GM21825 (cell line): ENCODE data around the gene PMS1.
A peak's percentile ranks its signal among the peaks of the same experiment; 100 is the strongest.
"Not testable (repeated sequence)": the region's sequence is repeated elsewhere in the genome, so short reads cannot be mapped to it uniquely, and the experiment has no call there.

ENCODE experiments used
- ATAC-seq: cut with Tn5 transposase; IDR thresholded peaks from one replicate; pipeline ENCODE4 v1.9.1; 2021; ENCODE audit warnings: mild to moderate bottlenecking, moderate library complexity; ENCODE audit not compliant: unreplicated experiment

Gene PMS1

DNA sequence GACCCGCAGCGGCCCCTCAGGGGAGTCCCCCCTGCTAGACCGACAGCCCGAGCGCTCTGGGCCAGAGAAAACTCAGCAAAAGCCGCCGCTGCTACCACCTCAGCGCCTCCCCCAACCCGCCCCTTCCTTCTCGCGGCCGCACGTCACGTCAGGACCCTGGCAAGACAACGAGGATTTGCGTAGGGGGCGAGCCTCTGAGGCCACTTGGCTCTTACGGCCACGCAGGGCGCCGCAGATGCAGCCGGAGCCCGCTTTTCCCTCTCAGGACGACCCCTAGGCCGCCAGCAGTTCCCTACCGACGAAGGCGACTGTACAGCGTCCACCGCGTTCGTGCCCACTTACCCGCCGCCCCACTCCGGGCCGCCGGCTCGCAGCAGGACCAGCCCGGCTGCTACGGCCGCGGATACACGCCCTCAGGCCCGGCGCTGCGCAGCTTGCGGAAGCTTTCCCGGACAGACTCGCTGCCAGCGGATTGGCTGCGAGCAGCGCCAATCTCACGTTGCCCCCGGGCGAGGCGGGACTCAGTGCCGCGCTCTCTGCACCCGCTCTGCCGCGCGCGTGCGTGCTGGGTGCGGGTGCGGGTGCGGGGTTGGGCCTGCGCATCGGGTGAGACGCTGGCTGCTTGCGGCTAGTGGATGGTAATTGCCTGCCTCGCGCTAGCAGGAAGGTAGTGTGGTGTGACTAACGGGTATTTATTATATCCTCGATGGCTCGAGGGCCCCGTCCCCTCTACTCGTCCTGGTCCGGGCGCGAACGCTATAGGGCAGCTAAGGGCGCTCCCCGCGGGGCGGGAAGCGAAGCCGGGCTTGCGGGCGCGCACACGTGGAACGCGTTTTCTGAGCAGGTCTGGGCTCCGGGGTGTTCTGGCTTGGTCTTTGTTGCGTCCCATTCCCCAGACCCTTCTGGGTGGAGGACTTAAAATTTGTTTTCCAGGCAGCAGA lies at the start of gene PMS1, which contains the start of gene ORMDL1:
PMS1 (plus strand) TSS at position 524 of the 941 bp plus-strand sequence. CDS start 7,360 bp downstream, outside the sequence.
ORMDL1 (minus strand) TSS at position 413 of the 941 bp plus-strand sequence. CDS start 1,744 bp downstream, outside the sequence.
- peak; percentile 93 for ATAC-seq

- ATAC-seq, result peak; percentile 52
Observed at GRCh38 chr2:189751080-189751658, 33.1 kb upstream of the PMS1 start.

DNA sequence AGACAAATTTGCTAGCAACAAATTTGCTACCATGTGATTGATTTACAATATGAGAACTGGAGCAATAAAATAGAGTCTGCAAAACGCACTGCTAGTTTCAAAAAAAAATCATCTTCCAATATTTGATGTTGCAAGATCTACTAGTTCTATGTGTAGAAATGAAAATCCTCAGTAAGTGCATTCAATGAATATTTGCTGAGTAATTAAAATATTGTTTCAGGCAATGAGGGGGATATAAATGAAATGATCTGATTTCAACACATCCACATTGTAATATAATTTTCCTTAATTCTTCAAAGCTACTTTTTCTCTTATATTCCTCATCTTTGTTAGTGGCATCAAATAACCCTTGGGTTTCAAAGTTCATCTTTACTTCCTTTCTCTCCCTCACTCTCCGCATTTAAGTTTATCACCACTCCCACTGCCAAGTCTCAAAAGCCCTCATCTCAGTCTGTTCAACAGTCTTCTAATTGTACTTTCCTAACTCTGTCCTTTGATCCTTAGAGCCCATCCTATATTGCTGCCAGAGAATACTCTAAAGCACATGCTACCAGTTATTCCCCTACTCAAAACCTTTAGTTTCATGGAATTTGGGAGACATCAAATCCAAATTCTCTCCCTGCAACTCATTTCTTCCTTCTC lies 27.8 kb upstream of the PMS1 start:
- ATAC-seq, result no peak

DNA sequence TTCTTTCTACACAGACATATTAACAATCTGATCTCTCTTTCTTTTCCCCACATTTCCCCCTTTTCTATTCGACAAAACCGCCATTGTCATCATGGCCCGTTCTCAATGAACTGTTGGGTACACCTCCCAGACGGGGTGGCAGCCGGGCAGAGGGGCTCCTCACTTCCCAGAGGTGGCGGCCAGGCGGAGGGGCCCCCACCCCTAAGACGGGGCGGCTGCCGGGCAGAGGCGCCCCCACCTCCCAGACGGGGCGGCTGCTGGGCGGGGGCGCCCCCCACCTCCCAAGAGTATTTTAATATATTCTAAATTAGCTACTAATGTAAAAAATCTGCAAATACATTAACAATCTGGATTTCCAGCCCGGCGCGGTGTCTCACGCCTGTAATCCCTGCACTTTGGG lies 24.1 kb upstream of the PMS1 start:
- ATAC-seq, result not testable (repeated sequence)

- ATAC-seq, result no peak
Observed at GRCh38 chr2:189762229-189762550, 22.1 kb upstream of the PMS1 start.

GRCh38 chr2:189762551-189763298 lies 21.5 kb upstream of the PMS1 start, which contains the start of gene OSGEPL1:
Gene OSGEPL1, minus strand, starts transcription at chr2:189762792. Its CDS starts 1,152 bp downstream, at chr2:189761640.
- ATAC-seq, result peak; percentile 97

- no peak for ATAC-seq
Observed at GRCh38 chr2:189763908-189764661, 20.2 kb upstream of the PMS1 start.

DNA sequence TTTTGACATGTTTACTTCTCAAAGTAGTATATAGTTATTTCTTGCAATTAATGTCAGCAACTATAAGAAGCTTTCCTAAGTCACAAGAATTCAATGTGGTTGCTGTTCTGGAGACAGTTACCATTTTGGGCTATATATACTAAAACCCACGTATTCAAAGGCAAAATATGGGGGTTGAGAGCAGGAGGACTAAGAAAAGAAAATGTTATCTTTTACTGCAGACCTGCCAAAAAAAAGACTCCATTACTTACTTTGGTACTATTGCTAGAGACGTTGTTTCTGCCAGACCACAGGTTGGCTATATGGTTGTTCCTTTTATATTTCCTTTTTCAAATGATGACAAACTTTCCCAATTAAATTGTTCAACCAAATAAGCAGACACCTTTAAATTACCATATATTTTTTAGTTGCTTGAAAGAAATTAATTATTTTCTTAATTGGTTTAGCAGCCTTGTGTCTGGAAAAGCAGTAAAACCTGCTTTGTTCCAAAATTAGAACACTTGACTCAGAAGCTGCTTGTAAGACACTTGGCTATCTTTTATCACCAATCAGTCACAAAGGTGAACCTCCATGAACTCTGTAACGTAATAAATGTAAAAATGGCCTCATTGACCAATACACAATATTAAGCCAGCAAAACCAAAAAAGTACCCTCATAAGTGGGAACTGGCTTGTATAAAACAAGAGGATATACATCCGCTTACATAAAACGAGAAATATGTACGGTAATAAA lies 13.5 kb upstream of the PMS1 start:
- no peak for ATAC-seq

DNA sequence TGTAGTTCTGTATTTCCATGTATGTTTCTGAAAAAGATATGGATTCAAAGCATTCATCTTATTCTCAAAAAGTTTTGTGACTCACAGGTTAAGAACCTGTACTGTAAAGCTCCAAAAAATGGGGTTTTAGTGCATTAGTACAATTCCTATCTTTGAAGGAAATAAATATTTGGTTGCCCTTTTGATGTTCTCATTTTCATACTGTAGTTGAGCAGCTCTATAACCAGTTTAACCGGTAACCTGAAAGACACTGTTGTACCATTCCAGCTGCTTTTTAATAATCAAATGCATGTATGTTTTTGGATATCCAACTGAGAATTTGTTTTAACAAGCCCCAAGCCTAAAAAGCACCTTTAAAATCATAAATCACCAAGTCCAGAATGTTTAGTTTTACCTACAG lies 12.0 kb upstream of the PMS1 start:
- ATAC-seq, result no peak

GRCh38 chr2:189782221-189782671 lies 2.0 kb upstream of the PMS1 start:
- ATAC-seq, result no peak

GRCh38 chr2:189783451-189783926 lies 761 bp upstream of the PMS1 start:
- peak; percentile 10 for ATAC-seq

DNA sequence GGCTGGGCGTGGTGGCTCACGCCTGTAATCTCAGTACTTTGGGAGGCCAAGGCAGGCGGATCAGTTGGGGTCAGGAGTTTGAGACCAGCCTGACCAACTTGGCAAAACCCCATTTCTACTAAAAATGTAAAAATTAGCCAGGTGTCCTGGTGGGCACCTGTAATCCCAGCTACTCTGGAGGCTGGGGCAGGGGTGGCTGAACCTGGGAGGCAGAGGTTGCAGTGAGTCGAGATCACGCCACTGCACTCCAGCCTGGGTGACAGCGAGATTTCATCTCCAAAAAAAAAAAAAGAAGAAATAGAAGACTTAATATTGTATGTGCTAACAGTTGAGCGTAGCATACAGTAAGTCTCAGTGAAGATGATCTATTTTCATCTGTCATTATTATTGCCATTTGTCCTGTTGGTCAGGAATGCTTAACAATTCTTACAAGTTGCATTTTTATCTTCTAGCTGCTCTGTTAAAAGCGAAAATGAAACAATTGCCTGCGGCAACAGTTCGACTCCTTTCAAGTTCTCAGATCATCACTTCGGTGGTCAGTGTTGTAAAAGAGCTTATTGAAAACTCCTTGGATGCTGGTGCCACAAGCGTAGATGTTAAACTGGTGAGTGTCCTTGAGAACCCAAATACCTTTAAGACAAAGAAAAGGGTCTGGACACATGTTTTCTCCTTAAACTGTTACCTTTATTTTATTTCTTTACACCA lies 7.2 kb downstream of the PMS1 start:
- no peak for ATAC-seq

DNA sequence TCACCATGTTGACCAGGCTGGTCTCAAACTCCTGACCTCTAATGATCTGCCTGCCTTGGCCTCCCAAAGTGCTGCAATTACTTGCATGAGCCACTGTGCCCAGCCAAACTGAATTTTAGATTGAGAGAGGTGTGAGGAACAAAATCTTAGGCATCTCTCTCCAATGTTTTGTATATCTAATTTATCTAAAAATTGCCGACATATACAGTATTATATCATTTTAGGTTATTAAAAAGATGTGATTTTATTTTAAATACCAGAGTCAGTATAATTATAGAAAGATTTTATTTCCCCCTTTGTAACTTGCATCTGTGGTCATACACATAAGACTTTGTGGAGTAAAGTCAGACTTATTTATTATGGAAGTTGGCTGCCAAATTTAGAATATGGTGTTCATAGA lies 10.1 kb downstream of the PMS1 start:
- ATAC-seq, result no peak

- no peak for ATAC-seq
Observed at GRCh38 chr2:189797902-189798301, 13.7 kb downstream of the PMS1 start.

DNA sequence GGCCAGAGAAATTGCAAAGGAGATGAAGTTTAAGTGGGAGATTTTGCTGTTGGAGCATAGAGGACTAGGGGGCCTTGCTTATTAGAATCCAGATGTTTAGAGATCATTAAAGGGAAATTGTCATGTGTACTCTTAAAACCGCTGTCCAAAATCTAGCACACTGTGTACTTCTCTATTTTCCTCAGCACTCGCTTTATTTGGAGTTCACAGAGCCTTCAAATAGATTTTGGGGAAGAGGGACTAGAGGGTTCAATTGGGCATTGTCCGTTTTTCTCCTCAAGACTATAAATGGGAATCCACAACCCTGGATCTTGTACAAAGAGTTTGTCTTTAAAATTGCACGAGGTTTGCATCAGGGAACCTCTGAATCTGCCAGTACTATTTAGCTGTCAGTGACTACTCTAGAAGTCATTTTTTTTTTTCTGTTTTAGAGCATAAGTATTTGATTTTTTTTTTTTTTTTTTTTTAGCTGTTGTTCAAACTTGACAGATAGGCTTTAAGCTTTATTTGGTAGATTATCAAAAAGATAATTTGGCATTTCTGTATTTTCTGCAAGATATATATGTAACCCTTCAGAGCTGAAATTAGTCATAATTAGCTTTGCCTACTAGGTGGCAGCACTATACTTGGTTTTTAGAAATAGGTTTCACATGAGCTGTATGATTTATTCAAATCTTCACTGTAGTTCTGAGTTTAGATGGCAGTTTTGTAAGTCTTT lies 14.2 kb downstream of the PMS1 start:
- ATAC-seq, result peak; percentile 71

DNA sequence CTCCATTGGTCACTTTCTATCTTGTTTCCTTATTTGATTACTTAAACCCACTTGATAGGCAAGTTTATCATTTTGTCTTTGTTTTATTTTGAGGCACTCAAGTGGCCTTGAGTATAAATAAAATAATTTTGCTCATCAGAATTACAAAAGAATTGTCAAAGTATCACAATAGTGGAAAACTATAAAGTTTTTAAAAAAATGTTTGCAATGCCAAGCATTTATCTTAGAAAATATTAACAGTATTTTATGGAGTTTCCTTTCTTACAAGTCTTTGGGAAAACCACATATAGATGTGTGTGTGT lies 14.7 kb downstream of the PMS1 start:
- no peak for ATAC-seq

- no peak for ATAC-seq
Observed at GRCh38 chr2:189799531-189799930, 15.3 kb downstream of the PMS1 start.

DNA sequence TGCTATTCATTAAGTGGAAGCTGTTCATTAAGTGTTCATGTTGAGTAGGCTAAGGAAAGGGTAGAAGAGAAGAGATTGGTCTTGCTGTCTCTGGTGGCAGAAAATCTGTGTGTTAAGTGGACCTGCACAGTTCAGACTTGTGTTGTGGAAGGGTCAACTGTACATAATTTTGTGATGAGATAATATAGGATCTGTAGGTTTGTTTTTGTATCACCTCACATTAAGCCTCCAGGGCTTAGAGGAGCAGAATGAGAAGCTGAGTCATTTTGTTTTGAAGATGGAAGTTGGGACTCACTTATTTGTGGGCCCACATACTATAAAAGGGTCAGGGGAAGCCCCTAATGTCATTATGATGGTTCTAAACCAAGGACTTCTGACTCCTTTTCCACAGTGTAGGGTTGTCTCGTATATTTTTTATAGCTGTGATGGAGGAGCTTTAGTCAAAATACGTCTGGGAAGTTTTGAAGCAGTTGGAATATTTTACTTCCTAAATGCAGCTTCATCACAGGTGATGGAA lies 18.2 kb downstream of the PMS1 start:
- no peak for ATAC-seq
